NCI-H774 (cell line): ENCODE results near the gene HTR7.
"Not testable (repeated sequence)": the region's sequence is repeated elsewhere in the genome, so short reads cannot be mapped to it uniquely, and the experiment has no call there.

Experiments
- DNase-seq: peaks from one replicate; lab custom pipeline; 2025; lab: John Stamatoyannopoulos, UW

Gene HTR7

DNA sequence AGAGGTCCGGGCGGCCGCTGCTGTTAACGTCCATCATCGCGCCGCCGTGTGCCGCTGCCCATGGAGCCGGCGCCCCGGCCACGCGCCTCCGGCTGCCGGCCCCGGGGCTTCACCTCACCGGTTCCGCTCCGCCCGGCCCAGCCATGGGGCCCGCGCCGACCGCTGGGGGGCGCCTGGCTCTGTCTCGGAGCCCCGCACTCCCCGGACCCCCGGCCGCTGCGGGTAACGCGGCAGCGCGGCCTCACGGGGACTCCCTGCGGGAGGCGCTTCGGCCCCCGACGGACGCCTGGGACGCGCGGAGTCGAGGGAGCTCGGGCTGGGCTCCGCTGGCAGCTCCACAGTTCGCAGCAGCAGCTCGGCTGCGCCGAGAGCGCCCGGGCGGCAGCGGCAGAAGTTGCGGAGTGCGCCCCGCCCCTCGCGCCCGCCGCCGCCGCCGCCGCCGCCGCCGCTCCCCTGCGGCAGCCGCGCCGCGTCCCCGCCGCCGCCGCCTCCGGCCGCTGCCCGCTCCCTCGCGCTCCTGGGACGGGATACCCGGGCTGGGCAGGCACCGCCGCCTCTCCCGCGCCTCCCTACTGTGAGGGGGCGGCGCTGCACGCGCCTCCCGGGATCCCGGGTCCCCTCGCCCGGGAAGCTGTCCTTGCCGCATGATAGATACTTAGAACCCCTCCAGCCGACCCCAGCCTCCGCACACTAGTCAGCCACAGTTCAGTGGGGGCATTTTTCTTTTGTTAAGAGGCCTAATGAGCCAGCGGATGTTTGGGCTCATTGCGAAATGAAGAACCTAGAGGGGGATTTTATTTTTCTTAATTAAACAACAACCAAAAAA lies at the start of gene HTR7:
Gene HTR7, minus strand, starts transcription at position 405 of the 826 bp plus-strand sequence. Its CDS starts 368 bp downstream, at position 37.
- peak; percentile 11 for DNase-seq

DNA sequence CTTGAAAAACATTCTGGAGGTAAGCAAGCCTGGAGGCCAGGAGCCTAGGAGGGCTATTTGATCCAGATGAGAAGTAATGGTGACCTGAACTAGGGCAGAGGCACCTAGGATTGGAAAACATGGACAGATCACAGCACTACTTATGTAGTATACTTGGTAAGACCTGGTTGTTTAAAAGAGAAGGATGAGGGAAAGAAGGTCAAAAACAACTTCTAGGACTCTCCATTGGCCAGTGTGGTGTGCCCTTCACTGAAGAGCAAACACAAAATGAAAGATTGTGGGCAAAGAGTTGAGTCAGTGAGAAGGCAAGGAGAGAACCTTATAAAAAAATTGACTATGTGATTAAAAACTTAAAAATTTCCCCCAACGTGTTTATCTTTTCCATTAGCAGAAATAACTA lies 48.8 kb upstream of the HTR7 start:
- no peak for DNase-seq

DNA sequence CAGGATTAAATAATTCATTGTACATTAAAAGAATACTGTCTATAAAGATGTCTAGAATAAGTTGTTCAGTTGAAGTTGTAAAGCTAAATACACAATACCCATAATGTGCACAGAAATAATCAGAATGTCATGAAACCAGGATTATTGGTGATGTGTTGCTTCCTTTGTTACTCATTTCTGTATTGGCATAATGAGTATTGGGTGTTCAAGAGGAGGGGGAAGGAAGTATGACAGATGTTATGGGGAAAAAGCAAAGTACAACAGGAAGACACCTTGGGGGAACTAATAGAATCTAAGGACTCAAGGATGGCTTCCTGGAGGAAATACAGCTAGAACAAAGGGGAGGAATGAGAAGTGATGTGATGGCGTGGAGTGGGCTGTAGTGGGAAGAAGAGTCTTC lies 48.1 kb upstream of the HTR7 start:
- no peak for DNase-seq

DNA sequence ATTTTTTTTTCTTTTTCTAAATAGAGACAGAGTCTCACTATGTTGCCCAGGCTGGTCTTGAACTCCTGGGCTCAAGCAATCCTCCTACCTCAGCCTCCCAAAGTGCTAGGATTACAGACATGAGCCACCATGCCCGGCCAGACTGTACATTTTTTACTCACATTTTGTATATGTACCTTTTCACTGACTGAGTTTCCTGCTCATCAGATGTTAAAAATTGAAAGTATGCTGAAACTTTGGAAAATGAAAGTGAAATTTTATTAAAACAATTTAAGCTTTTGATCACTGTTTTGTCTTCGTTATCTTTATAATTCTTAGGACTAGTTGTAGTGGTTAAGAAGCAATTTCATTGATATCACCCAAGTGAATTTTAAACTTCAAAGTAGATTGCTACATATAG lies 39.1 kb upstream of the HTR7 start:
- not testable (repeated sequence) for DNase-seq

DNA sequence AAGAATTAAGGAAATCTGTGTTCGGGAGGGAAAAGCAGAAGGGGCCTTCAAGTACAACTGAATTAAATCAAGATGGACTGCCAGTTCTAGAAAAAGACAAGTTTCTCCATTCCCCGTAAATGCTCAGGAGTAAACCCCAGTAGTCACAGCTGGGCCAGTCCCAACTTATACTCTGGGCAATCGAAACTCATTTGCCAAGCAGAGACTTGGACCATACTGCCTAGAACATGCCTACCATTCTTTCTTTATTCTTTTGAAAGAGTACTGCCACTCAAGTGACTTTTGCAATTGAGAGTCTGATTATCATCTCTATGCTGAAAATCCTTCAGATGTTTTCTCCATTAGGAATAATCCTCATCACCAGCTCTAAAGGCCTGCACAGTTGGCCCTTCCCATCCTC lies 35.4 kb upstream of the HTR7 start:
- no peak for DNase-seq

DNA sequence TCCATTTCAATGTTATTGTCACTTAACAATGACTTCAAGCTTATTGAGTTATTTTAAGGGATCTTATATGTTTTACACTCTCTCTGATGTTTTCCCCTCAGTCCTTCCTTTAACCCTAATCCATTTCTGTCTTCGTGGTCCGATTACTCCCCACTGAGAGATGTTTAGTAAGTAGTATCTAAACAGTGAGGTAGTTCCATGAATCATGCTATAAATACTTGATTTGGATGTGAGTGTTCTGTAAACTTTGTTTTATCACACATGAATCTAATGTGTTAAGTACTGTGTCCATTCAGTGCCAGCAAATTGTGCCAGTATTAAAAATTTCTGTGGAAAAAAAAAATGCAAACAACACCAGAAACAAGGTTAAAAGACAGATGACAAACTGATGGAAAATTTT lies 32.5 kb upstream of the HTR7 start:
- DNase-seq, result no peak

DNA sequence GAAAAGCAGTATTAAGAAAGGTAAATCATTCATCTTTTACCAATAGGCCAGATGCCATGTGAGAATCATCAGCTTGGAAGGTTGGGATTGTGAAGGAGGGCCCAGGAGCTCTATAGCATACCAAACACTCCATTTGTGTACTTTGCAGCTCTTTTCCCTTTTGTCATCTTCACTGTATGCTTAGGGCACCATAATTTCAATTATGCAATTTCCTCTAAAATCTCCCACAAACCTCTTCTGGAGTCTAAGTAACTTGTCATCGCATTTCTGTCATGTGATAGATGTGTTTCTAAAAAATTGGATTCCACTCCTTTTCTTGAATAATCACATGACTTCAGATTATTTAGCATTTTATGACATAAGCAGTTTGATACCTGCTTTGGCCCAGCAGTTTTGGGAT lies 31.8 kb upstream of the HTR7 start:
- no peak for DNase-seq

DNA sequence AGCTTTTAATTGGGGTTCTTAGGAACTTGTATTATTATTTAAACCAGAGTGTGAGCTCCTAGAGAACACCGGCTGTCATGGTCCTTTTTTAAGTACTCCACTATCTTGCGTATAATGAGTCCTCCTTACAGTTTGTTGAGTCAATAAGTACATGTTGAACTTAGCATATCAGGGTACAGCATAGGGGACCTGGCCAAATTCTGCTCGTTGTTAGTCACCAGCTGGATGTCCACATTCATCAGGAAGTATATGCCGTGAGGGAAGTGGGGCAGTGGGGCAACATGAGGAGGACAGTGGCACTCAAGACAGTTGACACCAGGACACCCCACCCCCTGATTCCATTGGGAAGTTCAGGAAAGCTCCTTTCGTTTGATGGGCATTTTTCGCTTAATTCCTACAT lies 30.5 kb upstream of the HTR7 start:
- no peak for DNase-seq

DNA sequence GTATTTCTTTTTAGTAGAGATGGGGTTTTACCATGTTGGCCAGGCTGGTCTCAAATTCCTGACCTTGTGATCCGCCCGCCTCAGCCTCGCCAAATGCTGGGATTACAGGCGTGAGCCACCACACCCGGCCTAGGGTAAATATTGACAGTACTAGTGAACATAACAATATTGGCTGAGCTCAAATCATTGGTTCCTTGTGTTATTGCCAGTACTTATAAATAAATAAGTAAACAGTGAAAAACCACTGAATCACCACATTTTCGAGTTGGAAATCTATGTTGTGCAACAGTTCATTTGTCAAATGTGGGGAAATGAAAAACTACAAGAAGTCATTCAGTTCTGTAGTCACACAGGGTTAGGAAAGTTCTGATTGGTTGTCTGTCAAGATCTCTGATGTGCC lies 29.7 kb upstream of the HTR7 start:
- DNase-seq, result no peak

DNA sequence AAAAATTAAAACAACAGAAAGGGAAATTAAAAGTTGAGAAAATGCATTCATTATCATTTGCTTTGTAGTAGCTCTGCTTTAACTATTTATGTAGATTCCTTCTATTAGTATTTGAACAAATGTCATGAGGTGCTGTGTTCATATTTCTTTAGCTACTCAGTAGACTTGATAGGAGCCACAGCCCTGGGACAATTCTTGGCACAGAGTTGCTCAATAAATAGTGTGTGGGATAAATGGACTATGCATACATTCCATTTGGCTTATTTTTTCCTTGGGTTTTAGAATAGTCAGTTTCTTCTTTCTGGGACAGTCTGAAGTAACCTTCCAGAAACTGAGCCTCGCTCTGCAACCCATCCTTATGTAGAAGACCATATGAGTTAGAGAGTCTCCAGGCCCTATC lies 27.3 kb upstream of the HTR7 start:
- DNase-seq, result no peak

DNA sequence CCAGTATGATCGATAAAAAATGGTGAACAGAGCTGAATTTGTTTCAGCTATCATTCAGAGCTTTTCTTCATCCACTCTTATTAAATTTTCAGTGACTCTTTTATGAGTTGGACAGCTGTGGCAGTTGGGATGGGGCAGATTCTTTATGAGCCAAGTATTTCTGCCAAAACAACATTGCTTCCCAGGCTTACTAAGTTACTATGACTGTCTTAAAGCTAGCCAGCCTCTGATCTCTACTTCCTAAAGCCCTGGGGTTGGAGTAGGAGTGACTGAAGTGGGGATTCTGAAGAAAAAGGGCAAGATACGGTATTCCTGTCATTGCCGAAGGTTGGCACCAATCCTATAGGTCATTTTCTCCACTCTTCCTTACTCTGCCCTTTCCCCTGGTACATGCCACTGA lies 26.6 kb upstream of the HTR7 start:
- DNase-seq, result no peak

DNA sequence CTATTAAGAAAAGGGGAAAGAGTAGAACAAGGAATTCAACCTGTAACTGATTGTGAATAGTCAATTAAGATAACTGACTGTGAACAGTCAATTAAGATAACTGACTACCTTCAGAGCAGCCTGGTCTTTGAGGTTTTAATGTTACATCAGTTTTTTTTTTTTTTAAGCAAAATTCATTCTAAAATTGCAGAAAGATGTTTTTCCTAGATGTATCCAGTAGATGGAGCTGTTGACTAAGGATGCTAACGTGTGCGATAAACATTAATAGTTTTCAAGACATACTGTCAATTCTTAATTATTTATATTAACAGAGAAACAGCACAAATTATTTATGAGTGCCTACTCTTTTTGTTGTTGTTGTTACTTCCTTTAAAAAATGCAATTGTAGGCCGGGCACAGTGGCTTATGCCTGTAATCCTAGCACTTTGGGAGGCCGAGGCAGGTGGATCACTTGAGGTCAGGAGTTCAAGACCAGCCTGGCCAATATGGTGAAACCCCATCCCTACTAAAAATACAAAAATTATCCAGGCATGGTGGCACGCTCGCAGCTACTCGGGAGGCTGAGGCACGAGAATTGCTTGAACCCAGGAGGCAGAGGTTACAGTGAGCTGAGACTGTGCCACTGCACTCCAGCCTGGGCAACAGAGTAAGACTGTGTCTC lies 22.4 kb upstream of the HTR7 start:
- not testable (repeated sequence) for DNase-seq

DNA sequence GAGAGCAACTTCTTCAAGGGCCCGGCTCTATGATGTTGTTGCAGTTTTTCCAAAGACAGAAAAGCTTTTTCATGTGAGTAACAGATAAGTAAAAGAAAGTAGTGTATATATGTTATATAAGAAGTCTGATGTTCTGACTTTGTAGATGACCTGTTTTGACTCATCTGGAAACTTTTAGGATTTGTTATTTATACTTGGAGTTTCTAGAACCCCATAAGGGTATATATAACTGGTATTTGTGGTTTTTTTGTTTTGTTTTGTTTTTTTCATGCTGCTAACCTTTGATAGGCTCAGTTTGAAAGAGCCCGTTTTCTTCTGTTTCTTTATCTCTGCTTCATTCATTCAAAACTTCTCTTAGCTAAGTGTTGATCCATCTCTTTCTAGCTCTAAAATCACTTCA lies 21.2 kb upstream of the HTR7 start:
- no peak for DNase-seq

DNA sequence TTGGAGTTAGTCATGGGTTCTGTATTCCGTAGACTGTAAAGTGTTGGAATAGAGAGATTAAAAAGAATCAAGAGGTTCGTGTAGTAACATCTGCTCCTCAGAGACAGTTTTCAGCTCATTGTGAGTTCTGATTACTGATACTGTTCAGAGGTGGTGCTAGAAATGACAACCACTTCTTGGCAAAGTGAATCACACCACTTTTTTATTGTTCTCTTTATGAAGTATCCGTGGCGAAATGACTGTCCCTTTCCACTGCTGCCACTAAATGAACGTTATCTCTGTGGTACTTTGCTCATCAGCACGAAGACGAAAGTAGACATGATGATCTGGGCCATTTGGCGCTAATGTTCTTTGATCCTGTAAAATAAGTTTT lies 14.8 kb upstream of the HTR7 start:
- no peak for DNase-seq

DNA sequence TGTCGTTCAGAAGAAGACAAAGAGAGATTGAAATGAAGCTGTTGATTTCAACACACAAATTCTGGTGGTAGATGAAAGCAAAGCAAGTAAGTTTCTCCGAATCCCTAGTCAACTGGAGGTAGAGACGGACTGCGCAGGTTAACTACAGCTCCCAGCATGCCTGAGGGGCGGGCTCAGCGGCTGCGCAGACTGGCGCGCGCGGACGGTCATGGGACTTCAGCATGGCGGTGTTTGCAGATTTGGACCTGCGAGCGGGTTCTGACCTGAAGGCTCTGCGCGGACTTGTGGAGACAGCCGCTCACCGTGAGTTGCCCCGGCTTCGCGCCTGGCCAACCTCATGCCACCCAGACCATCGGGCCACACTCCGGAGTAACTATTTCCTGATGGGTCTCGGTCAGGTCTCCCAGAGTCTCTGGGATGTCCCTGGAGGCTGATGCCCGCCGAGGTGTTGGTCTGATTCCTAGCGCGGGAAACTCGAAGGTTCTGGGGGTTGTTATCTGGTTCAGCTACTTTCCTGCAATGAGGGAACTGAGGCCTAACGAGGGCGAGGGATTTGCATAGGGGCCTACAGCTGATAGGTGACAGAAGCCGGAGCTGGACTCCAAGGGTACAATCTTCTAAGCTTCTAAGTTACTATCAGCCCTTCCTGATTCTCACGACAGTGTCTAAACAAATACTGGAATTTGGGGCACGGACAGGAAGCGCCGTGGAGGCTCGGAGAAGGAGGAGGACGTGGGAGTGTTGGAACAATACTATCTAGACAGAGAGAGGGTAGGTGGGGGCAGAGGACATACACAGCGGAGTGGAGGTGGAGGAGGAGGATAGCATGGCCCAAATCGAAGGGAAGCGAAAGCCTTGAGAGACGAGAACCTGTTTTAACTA lies 14.2 kb upstream of the HTR7 start, which contains the start of gene RPP30:
Gene RPP30, plus strand, starts transcription at position 209 of the 882 bp plus-strand sequence. Its CDS starts 13 bp downstream, at position 222.
- DNase-seq, result peak; percentile 4

DNA sequence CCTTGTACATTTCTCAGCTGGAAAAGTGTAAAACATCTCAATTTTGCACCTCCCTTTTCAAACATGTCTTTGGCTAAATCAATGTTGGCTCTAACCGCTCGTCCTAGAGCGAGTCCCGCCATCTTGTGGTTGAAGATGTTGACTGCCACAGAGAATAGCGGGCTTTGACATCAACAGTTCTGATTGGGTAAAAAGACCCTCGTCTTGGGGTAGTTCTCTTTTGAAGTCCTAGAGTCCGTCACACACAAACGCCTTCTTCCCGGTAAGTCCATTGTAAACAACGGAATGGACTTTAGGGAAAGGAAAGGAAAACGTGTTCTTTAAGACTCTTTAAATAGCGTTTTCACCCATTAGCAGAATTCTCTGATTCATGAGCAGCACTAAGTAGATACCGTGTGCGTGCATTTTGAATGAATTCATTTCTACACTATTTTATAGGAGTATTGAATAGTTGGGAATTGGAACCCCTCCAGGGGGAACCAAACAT lies 13.5 kb upstream of the HTR7 start:
- no peak for DNase-seq

DNA sequence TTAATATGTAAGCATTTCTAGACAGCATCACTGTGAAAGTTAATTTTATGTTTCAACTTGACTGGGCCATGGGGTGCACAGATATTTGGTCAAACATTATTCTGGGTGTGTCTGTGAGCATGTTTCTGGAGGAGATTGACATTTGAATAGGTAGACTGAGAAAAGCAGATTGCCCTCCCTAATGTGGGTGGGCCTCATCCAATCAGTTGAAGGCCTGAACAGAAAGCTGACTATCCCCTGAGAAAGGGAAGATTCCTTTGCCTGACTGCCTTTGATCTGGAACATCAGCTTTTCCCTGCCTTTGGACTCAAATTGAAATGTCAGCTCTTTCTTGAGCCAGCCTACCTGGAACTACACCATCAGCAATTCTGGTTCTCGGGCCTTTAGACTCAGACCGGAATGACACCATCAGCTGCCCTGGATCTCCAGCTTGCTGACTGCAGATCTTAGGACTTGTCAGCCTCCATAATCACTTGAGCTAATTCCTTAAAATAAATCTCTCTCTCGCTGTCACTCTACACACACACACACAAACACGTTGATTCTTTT lies 8.3 kb upstream of the HTR7 start:
- no peak for DNase-seq

DNA sequence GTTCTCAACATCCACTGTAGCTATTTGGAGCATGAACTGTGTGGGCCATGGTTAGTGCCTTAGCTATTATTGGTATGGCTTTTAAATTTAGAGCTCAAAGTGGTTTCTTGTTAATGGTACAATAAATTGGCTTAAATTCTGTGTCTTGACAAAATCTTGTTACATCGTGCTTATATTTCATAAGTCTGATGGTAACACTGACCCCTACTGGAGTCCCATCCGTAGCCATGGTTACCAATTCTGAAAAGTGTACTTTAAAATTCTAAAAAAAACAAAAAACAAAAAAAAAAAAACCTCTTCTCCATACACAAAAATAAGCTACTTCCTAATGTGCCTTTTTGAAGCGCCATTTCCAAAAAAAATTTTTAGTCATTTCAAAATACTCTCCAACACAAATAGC lies 7.6 kb upstream of the HTR7 start:
- DNase-seq, result no peak

DNA sequence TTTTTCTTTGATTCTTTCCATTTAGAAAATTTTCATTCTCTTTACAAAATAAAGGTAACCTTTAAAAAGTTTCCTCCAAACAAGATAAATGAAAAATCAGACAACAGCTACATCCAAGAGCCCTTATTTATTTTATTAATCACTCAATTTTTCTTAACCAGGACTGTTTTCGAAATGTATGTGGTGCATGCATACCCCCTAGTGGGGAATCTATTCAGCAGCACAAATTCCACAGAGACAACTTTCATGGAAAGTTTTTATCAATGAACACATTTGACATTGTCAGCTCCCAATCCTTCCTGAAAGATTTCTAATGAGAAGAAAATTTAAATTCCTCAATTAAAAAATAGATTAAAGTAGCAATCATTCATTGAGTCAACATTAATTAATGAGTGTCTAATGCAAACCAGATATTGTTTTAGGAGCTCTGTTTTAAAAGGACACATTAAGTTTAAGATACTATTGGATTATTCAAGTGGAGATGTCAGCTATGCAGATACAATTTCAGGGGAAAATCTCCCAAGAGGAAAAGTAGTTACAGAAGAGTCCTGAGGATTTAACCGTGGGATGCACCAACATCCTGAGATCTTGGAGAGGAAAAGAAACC lies 5.2 kb upstream of the HTR7 start:
- no peak for DNase-seq

DNA sequence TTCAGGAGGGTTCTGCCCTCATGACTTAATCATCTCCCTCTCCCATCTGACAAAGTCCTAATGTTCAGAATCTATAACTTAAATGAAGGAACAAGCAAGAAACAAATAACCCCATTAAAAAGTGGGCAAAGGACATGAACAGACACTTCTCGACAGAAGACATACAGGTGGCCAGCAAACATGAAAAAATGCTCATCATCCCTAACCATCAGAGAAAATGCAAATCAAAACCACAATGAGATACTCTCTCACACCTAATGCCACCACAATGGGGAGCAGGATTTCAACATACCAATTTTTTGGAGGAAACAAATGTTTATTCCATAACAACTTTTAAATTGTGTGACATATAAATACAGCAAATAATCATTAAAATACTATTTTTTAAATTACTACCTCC lies 3.0 kb upstream of the HTR7 start:
- DNase-seq, result no peak

DNA sequence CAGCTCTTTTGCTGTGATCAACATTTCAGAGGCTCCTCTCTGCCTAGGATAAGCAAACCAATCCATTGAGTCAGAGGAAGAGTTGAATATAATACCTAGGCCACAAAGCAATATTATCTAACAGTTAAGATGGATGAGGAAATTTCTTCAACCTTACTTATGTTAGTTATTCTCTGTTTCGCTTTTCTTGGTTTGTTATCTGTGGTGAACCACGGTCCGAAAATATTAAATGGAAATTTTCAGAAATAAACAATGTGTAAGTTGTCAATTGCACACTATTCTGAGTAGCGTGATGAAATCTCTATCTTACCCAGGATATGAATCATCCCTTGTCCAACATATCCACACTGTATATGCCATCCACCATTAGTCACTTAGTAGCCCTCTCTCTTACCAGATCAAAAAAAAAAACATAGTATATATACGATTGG lies 1.5 kb upstream of the HTR7 start:
- no peak for DNase-seq
